Effector CD4-positive, alpha-beta T cell (primary cell): ENCODE data around the gene NCEH1.
"Not testable (repeated sequence)": the region's sequence is repeated elsewhere in the genome, so short reads cannot be mapped to it uniquely, and the experiment has no call there.

Experiments
- DNase-seq: peaks from one replicate; pipeline ENCODE4 v3.0.0-alpha.2; 2020
- total RNA-seq: gene quantifications from one replicate; lab custom pipeline; 2026; lab: John Stamatoyannopoulos, UW

Gene NCEH1
- total RNA-seq = 2.3 reads per million, percentile 5 among the genes with 10 or more reads in this experiment

DNA sequence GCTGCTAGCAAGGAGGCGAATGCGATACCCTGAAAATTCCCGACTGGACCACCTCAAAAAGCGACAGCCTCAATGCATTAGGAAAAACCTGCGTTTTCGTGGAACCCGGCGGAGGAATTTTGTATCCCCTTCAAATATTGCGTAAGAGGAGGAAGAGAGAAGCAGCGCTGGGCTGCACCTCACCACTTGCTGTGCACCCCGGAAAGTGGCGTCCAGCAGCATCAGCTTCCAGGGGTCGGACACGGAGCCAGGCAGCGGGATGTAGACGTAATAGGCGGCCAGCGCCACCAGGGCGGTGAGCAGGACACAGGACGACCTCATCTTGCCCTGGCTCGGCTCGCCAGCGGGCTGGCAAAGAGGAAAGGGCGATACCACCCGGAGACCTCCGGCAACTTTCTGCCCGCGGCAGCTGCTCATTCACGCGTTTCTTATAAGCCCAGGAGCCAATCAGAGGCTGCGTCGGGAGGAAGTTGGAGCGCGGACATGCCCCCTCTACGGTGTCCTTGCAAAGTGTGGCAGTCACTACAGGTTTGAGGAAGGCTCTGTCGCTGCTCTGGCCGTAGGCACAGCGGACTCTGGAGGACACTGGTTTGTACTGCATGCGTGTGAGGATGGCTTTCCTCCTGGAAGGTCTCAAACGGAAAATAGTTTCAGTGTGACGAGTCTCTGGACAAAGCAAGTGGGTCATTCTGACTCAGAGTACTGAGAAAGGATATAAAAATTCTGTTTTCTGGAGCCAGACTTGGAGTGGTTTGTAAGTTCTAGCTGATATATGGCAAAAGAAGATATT lies at the start of gene NCEH1:
Gene NCEH1, minus strand, starts transcription at position 404 of the 790 bp plus-strand sequence. Its CDS starts 83 bp downstream, at position 321.
- DNase-seq = peak; percentile 39

- not testable (repeated sequence) for DNase-seq
Measured at GRCh38 chr3:172760416-172760815, 49.5 kb upstream of the NCEH1 start.

DNA sequence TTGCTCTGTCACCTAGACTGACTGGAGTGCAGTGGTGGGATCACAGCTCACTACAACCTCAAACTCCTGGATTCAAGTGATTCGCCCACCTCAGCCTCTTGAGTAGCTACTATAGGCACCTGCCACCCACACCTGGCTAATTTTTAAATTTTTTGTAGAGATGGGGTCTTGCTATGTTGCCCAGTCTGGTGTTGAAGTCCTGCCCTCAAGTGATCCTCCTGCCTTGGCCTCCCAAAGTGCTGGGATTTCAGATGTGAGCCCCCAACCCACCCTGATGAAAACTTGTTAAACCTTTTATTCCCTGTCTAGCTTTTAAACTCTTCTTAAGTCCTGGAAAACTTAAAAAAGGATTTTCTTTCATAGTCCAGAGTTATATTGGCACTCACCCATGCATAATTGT lies 42.3 kb upstream of the NCEH1 start:
- no peak for DNase-seq

DNA sequence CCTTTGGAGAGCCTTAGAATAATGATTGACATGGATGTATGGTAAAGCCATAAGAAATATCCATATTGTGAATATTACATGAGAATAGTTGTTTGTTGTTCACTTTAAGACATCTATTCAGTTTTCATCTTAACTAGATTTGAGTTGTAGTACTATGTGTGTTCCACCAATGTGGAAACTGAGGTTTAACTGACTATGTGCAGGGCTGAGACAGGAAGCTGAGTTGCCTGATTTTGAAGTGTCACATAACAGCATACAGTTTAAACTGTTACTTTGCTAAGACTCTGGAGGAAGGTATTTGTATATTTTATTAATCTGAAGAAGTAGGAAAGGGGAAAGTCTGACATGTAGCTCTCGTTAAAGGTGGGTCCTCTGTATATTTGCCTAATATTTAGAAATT lies 41.8 kb upstream of the NCEH1 start:
- DNase-seq = no peak

GRCh38 chr3:172751175-172751704 lies 40.4 kb upstream of the NCEH1 start:
- no peak for DNase-seq

DNA sequence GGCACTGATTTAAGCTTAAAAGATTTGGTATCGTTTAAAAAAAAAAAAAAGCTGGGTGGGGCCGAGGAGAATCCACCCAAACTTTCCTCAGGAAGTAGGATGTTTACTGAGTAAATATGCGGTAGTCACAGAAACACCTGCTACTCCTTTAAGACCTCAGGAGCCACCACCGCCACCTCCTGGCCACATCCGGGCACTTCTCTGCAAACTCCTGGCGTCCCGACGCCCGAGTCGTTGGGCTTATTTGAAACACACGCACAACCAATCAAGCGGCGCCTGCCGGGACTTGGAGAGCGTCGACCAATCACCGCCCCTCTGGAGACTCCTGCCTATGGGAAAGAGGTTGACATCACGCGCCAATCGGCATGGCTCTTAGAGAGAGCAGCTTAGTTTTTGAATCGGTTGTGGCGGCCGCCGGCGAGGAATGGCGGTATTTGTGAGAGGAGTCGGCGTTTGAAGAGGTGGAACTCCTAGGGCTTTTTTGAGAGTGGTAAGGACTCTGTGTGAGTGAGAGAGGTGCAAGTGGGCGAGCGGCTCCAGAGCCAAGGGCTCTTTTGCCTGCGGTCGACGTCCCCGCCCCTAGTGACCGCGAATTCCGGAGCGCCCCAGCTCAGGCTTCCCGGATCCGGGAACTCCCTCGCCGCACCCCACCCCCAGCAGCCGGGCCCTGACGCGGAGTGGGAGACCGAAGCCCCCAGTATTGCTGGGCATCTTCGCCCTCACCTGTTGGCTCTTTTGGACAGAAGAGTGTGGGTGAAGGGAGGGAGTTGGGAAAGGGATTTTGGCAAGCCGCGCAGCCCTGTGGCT lies 39.7 kb upstream of the NCEH1 start, which contains the start of gene ECT2:
Gene ECT2, plus strand, starts transcription at position 359 of the 807 bp plus-strand sequence. CDS start 3,805 bp downstream, outside the sequence.
- peak; percentile 98 for DNase-seq

GRCh38 chr3:172750069-172750367 lies 39.2 kb upstream of the NCEH1 start:
- DNase-seq = no peak

- DNase-seq = no peak
Measured at GRCh38 chr3:172749230-172749965, 38.5 kb upstream of the NCEH1 start.

DNA sequence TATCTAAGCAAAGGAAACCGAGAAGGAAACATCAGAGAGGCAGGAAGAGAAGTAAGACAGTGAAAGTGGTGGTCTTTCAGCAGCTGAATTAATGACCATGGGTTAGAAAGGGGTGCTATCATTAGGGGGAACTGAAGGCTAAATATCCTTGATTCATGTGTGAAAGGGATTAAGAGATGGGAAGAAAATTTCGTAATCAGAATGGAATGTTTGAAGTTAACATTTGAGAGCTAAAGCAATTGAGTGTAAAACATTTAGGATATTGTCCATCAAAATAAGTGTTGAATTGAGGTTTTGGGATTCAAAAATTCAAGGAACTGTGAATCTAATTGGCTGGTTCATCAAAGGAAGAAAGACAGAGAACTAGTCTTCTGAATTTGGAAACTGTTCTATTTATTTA lies 35.6 kb upstream of the NCEH1 start:
- no peak for DNase-seq

GRCh38 chr3:172739462-172739861 lies 28.6 kb upstream of the NCEH1 start:
- DNase-seq = no peak

GRCh38 chr3:172735014-172735413 lies 24.1 kb upstream of the NCEH1 start:
- no peak for DNase-seq

DNA sequence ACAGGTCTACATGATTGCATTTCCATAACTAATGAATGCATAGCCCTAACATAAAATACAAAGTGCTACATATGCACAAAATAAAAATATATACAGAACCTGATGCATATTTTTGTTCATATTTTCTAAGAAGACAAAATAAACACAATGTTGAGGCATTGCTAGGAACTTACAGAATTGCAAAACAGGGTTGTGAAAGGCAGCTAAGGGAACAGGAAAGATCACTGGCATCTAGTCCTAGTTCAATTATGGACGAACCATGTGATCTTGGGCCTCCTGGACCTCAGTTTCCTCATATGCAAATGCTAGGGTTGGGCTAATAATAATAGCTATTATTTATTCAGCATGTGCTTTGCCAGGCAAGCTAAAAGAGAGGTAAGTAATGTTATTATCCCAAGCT lies 15.5 kb upstream of the NCEH1 start:
- no peak for DNase-seq

- DNase-seq = not testable (repeated sequence)
Measured at GRCh38 chr3:172722536-172723040, 11.7 kb upstream of the NCEH1 start.

- DNase-seq = no peak
Measured at GRCh38 chr3:172717493-172718088, 6.7 kb upstream of the NCEH1 start.

DNA sequence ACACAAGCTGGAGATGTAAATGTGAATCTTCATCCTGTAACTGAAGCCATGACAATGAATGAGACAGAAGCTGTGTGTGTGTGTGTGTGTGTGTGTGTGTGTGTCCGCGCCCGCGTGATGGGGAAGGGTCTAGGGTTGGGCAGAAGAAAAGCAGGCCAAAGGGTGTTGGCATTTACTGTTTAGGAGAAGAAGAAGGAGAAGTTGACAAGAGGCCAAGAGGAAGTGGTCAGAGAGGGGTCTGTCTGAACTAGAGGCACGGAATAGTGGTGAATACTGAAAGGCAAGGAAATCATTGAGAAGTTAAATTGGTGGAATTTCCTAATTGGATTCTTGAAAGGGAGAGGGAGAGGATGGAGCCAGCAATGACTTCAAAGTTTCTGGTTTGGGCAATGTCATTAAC lies 5.6 kb upstream of the NCEH1 start:
- DNase-seq = no peak

- DNase-seq = no peak
Measured at GRCh38 chr3:172713316-172713715, 2.4 kb upstream of the NCEH1 start.

DNA sequence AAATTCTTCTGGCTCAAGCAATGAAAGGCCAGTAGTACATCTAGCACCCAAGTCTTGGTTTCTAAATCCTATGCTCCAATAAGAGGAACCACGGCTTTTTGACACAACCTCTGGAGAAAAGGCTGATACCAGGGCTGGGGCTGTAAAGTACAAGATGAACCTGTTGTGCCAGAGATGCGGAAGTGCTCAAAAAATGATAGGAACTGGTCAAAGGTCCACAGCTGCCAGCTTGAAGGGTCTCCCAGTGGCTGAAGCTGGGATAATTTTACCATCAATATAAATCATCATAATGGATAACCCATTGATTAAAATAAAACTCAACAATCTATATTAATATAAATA lies 558 bp upstream of the NCEH1 start:
- DNase-seq = no peak

DNA sequence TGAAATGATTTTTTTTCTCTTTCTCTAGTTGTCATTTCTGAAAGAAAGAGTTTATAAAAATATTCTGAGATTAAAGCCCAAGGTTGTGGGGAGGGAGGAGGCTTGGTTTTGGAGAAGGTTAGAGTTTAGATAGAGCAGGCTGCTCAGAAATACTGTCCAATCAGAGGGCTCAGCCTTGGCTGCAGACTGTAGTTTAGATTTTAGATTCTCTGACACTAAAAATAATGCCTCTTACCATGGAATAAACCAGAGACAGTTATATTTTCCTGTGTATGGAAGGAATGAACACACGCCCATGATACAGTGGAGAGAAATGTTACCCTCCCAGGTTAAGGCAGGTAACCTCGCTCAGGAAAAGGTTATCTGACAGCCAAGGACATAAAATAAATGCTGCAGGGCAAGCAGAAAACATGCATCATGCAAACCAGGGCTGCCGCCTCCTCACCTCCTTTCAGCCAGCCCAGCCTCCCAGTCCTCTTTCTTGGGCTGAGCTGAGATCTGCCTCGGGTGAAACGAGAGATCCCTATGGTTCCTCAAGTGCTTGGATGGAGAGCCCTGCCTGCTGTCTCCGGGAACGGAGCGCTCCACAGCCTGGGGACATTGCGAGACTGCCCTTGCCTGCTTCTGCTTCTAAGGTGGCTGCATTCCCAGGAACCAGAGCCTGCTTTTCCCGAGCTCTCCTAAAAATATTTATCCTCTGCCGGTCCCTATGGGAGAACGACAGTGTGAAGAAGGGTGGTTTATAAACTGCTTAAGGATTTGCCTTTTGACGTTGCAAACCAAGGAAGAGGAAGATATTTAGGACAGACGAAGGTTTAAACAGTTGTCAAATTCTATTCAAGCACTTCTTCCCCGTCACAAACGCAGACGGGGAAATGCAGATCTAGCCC lies 848 bp downstream of the NCEH1 start:
- DNase-seq = no peak

DNA sequence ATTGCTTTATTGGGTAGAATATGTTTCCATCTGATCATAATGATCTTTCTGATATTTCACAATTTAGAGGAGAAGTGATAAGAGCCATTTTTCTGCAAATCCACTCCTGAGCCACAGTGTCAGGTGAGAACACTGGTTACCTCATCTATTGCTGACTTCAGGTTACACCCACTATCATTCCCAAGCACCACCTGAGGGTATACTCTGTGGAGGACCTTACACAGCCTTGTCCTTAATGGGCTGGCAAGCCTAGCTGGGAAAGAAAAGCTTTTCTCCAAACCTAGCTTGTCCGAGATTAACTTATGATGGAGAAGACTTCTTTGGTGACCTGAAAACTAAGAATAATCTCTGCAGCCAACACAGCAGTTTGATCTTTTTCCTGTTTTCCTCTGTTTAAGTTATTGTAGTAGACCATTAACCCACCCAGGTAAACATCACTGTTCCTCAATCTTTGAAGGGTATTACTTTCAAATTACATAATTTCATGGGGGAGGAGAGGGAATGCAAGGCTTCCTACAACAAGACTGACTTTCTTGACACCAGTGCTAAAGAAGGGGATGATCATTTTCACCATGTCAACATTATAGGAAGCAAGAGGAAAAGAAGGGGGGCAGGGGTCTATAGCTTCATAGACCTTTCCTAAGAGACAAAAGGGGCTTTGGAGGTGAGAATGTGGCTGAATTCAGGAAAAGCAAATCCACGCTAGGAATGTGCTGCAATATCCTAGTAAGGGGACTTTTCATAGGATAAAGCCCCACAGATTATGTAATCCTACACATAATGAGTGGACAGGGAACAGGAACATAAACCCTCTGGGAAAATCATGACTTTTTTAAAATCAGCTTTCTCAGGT lies 1.7 kb downstream of the NCEH1 start:
- DNase-seq = no peak

DNA sequence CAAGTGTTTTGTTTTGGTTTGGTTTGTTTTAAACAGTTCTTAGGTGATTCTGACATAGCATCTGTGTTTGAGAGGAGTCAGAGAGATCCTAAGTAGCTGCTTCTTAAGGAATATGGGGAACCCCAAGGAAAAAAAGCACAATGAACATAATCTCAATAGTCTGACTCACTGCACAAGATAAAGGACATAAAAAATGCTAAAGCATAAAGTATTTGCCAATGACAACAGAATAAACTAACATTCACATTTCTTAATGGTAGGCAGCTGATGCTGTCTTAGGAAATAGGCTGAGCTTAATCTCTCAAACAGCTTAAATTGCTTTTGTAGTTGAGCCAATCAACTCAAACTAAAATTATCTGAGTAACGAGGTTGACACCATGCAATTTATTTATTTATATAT lies 2.9 kb downstream of the NCEH1 start:
- no peak for DNase-seq
